GM18868 (cell line): ENCODE results near the gene KICS2.

Experiments used
- ATAC-seq: cut with Tn5 transposase; IDR thresholded peaks from one replicate; pipeline ENCODE4 v1.9.1; 2021; ENCODE audit warnings: mild to moderate bottlenecking, moderate library complexity; ENCODE audit not compliant: unreplicated experiment

Gene KICS2

DNA sequence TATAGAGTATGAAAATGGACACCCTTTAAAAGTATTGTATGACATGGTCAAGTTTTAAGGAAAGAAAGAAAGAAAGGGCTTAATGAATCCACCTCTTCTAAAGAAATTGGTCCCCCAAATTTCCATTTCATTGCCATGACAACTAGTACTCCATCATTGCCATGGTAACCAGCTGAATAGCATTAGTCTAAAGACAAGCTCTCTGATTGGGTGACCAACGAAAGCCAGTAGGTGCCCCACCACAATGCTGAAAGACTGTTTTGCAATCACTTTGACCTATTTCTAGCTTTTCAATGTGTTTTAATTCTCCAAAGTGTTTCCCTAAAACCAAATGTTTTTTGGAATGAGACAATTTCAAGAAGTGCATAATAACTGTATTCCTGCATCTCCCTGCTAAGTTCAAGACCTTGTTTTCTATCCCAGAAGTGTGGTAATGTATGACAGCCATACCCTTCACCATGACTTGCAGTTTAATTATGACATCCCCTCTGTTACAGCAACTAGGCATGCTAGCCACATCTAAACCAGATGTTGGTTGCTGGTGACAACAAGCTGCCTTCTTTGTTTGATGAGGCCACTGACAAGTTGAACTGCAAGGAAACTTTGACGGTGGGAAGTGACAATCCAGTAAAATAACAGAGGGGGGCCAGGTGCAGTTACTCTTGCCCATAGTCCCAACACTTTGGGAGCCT lies 46.7 kb downstream of the KICS2 start:
- ATAC-seq = no peak

DNA sequence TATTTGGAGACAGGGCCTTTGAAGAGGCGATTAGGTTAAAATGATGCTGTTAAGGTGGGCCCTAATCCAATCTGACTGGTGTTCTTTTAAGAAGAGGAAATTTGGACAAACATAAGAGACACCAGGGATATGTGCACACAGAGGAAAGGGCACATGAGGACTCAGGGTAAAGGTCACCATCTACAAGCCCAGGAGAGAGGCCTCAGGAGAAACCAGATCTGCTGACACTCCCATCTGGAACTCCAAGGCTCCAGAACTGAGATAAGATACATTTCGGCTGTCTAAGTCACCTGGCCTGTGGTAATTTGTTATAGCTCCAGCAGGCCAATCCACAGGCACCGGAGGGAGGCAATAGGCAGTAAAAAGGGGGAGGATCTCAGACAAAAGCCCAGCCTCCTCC lies 48.6 kb downstream of the KICS2 start:
- ATAC-seq = no peak
